Osteocyte (in vitro differentiated cells): ENCODE results near the gene MEGF11. TPM values are rescaled to one million over a fixed set of nuclear protein-coding genes. Genes with fewer than 3 reads are reported as not detected.

Source experiments
- DNase-seq: peaks from one replicate; pipeline ENCODE4 v3.0.0; 2021; ENCODE audit warnings: mixed read lengths; ENCODE audit not compliant: unreplicated experiment; ENCODE audit errors: extremely low spot score
- H3K27ac Mint-ChIP-seq: one replicate; pipeline ENCODE4 v1.8.0; 2021; ENCODE audit warnings: mild to moderate bottlenecking, mixed read lengths; ENCODE audit not compliant: unreplicated experiment
- H3K27me3 Mint-ChIP-seq: one replicate; pipeline ENCODE4 v1.8.0; 2021; ENCODE audit warnings: mixed read lengths; ENCODE audit not compliant: unreplicated experiment
- H3K36me3 Mint-ChIP-seq: one replicate; pipeline ENCODE4 v1.8.0; 2021; ENCODE audit warnings: mixed read lengths; ENCODE audit not compliant: unreplicated experiment
- H3K4me1 Mint-ChIP-seq: one replicate; pipeline ENCODE4 v1.8.0; 2021; ENCODE audit warnings: mixed read lengths; ENCODE audit not compliant: unreplicated experiment
- H3K4me3 Mint-ChIP-seq: one replicate; pipeline ENCODE4 v1.8.0; 2021; ENCODE audit warnings: mild to moderate bottlenecking, moderate library complexity, mixed read lengths; ENCODE audit not compliant: unreplicated experiment
- H3K9me3 Mint-ChIP-seq: one replicate; pipeline ENCODE4 v1.8.0; 2021; ENCODE audit warnings: mixed read lengths; ENCODE audit not compliant: unreplicated experiment
- CTCF ChIP-seq: fragments of 200-600 bp; sonication (generic); IDR thresholded peaks from 2 replicates; pipeline ENCODE4 v1.5.0; 2021; ENCODE audit warnings: antibody characterized with exemption, mild to moderate bottlenecking, moderate library complexity
- total RNA-seq: library from RNA; stranded (reverse); gene quantifications from 2 replicates; pipeline ENCODE4 v1.2.1, GENCODE V29; 2021

Gene MEGF11
- total RNA-seq, 1 donor from 2014 or later: not detected

GRCh38 chr15:66147440-66147839 lies 106.1 kb downstream of the MEGF11 start:
- no peak for DNase-seq
- H3K4me1 Mint-ChIP-seq: no peaks in the 10 kb centered on the region
- H3K4me3 Mint-ChIP-seq: no peak overlapping the region
- TF ChIP-seq CTCF: no peak
- no peaks in the 10 kb centered on the region for H3K9me3 Mint-ChIP-seq
- peaks cover 52% of the 10 kb centered on the region for H3K27me3 Mint-ChIP-seq
- no peak overlapping the region for H3K27ac Mint-ChIP-seq
- H3K36me3 Mint-ChIP-seq: no peaks in the 10 kb centered on the region

DNA sequence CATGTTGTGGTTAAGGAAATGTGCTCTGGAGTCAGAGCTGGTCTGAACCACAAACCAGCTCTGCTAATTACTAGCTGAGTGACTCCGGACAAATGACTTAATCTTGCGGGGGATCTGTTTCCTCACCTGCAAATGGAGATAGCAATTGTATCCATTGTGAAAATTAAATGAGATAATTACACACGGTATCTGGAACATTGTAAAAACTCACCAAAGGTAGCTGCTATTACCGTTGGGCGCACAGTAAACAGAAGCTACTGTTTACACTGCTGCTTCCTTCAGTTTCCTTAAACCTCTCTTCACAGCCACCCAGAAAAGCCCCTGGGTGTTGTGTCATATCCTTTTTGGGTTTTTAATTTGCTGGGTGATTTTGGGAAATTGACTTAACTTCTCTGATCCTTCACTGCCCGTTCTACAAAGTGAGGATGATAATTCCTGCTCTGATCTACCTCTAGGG lies 107.8 kb downstream of the MEGF11 start:
- H3K4me1 Mint-ChIP-seq: no peaks in the 10 kb centered on the region
- H3K27me3 Mint-ChIP-seq: peaks cover 54% of the 10 kb centered on the region
- no peaks in the 10 kb centered on the region for H3K9me3 Mint-ChIP-seq
- no peak overlapping the region for H3K27ac Mint-ChIP-seq
- no peak for TF ChIP-seq CTCF
- DNase-seq: no peak
- no peak overlapping the region for H3K4me3 Mint-ChIP-seq
- H3K36me3 Mint-ChIP-seq: no peaks in the 10 kb centered on the region

DNA sequence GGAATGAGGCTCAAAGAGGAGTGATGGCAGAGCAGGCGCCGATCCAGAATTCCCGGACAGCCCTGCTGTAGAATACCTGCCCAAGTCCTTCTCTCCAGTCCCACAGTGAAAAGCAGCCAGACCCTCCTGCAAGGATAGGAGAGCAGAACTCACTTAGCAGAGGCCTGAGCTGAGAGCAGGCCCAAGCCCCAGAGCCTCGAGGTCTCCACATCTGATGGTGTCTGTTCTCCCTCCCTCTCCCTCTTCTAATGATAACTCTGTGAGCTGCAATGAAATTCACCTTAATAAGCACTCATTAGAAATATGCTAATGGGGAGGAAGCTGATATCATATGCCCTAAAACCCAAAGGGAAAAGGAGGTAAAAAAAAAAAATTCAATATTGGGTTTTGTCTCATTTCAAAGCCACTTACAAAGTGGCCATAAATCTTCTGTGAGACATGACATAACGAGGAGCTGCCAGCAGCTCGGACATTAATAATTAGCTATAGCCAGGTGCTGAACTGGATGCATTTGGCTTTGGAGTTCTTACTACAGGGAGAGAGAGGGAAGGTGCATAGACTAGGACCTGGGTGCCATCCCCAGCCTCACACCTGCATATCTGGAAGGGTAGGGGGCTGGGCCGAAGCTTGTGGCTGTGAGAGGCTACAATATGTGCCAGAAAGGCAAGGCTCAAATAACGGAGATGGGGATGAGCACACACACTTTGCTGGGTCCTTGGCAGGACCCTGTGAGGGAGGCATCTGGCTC lies 108.4 kb downstream of the MEGF11 start:
- Mint-ChIP-seq H3K36me3 (no peaks in the 10 kb centered on the region), H3K4me3 (no peak overlapping the region), H3K27ac (no peak overlapping the region), H3K4me1 (no peaks in the 10 kb centered on the region), H3K9me3 (no peaks in the 10 kb centered on the region), H3K27me3 (peaks cover 53% of the 10 kb centered on the region)
- no peak for DNase-seq
- no peak for TF ChIP-seq CTCF

GRCh38 chr15:66142285-66142684 lies 111.3 kb downstream of the MEGF11 start:
- TF ChIP-seq CTCF: no peak
- Mint-ChIP-seq H3K9me3 (no peaks in the 10 kb centered on the region), H3K4me3 (no peak overlapping the region), H3K27me3 (peaks cover 52% of the 10 kb centered on the region), H3K36me3 (no peaks in the 10 kb centered on the region), H3K4me1 (no peaks in the 10 kb centered on the region), H3K27ac (no peak overlapping the region)
- DNase-seq: no peak

DNA sequence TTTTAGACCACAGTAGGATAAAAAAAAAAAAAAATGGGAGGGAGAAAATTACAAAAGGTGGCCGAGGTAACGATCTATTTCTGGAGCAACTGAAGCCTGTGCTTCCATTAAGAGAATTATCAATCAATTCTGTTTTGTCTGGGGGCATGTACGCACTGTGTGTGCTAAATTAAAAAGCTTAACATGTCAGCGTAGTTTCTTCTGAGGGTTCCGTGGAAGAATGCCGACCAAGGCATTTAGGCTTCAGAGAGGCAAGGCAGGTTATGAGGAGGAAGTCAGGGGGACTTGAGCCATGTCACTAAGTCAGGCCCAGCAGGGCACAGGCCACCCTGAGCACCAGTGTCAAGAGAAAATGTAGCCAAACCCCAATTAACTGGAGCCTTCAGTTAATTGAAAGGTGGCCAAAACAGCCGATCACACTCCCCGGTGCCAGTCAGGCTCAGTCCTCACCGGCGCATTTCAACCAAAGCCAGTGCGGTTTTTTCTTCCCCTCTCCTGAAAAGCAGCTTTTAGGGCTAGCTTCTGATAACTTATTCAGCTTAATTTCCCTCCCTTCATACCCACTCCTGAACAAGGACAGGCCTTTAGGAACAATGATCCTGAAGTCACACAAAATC lies 113.9 kb downstream of the MEGF11 start:
- Mint-ChIP-seq H3K4me1 (no peaks in the 10 kb centered on the region), H3K36me3 (no peaks in the 10 kb centered on the region), H3K27ac (no peak overlapping the region), H3K27me3 (peaks cover 63% of the 10 kb centered on the region), H3K4me3 (no peak overlapping the region), H3K9me3 (no peaks in the 10 kb centered on the region)
- no peak for TF ChIP-seq CTCF
- DNase-seq: no peak
